SK-N-SH (cell line): ENCODE measurements around the gene ARHGAP10. TPM values are rescaled to one million over a fixed set of nuclear protein-coding genes. Genes with fewer than 3 reads are reported as not detected.

Experiments used
- CTCF ChIA-PET: fragments of 300-600, 350-600 bp; formaldehyde crosslinking; extraction: SDS; loops from one replicate; lab custom pipeline; 2021; lab: Yijun Ruan, JAX
- POLR2A ChIA-PET: fragments of 350-600 bp; sonication (Branson Sonifier 250); formaldehyde crosslinking; extraction: SDS; loops from one replicate; lab custom pipeline; 2020; ENCODE audit warnings: antibody characterized with exemption, inconsistent platforms; lab: Yijun Ruan, JAX
- DNase-seq: peaks from one replicate; pipeline ENCODE4 v3.0.0; 2012
- H2AFZ ChIP-seq: fragments of 200-600 bp; sonication (generic); 2 replicates; pipeline ENCODE4 v1.8.1; 2016; ENCODE audit warnings: antibody characterized with exemption, mild to moderate bottlenecking, low read depth
- H3F3A ChIP-seq: fragments of 200-600 bp; sonication (generic); replicated peaks from 2 replicates; pipeline ENCODE3; 2016; ENCODE audit warnings: antibody characterized with exemption, mild to moderate bottlenecking; ENCODE audit not compliant: insufficient read depth
- H3K27ac ChIP-seq, 2 experiments: fragments of 200-500 bp in 1 of 2; fragments of 200-600 bp in 1 of 2; sonication (Bioruptor generic) in 1 of 2; sonication (generic), shearing (Covaris generic) in 1 of 2; 2 replicates each; pipeline versions ENCODE4 v1.5.1 to v1.6.1; 2014 to 2016; ENCODE audit warnings: low read depth in 2 of 2, inconsistent platforms in 1 of 2, low read length in 1 of 2, mild to moderate bottlenecking in 1 of 2, mixed read lengths in 1 of 2
- H3K27me3 ChIP-seq: fragments of 200-600 bp; sonication (generic), shearing (Covaris generic); 2 replicates; pipeline ENCODE4 v1.6.1; 2016; ENCODE audit warnings: mixed run types; ENCODE audit not compliant: insufficient read depth
- H3K36me3 ChIP-seq, 2 experiments: fragments of 200-500 bp in 1 of 2; fragments of 200-600 bp in 1 of 2; sonication (Bioruptor generic) in 1 of 2; sonication (generic) in 1 of 2; replicated peaks in 1 of 2; 2 replicates each; pipeline versions ENCODE3 to v1.5.1; 2014 to 2016; ENCODE audit warnings: low read length in 1 of 2, mild to moderate bottlenecking in 1 of 2; ENCODE audit not compliant: insufficient read depth in 2 of 2, control insufficient read depth in 1 of 2
- H3K4me1 ChIP-seq, 2 experiments: fragments of 200-500 bp in 1 of 2; fragments of 200-600 bp in 1 of 2; sonication (Bioruptor generic) in 1 of 2; sonication (generic), shearing (Covaris generic) in 1 of 2; 2 replicates each; pipeline versions ENCODE4 v1.5.1 to v1.6.1; 2014 to 2016; ENCODE audit warnings: low read depth in 1 of 2, low read length in 1 of 2, mixed run types in 1 of 2; ENCODE audit not compliant: insufficient read depth in 2 of 2, control insufficient read depth in 1 of 2
- H3K4me2 ChIP-seq: fragments of 200-600 bp; sonication (generic), shearing (Covaris generic); 2 replicates; pipeline ENCODE4 v1.6.1; 2017; ENCODE audit warnings: mixed run types
- H3K4me3 ChIP-seq, 2 experiments: fragments of 200-500 bp in 1 of 2; fragments of 200-600 bp in 1 of 2; sonication (Bioruptor generic) in 1 of 2; sonication (generic), shearing (Covaris generic) in 1 of 2; 2 replicates each; pipeline versions ENCODE4 v1.5.1 to v1.8.1; 2014 to 2016; ENCODE audit warnings: low read depth in 2 of 2, inconsistent platforms in 1 of 2, low read length in 1 of 2, mild to moderate bottlenecking in 1 of 2, mixed read lengths in 1 of 2, moderate library complexity in 1 of 2
- H3K79me2 ChIP-seq: fragments of 200-600 bp; sonication (generic); 2 replicates; pipeline ENCODE4 v1.8.1; 2017; ENCODE audit warnings: mild to moderate bottlenecking; ENCODE audit not compliant: insufficient read depth
- H3K9ac ChIP-seq: fragments of 200-600 bp; sonication (generic); 2 replicates; pipeline ENCODE4 v1.6.1; 2017; ENCODE audit warnings: mixed run types
- H3K9me2 ChIP-seq: fragments of 200-600 bp; sonication (generic); 2 replicates; pipeline ENCODE4 v1.6.1; 2017; ENCODE audit warnings: mixed run types
- H3K9me3 ChIP-seq: fragments of 200-600 bp; sonication (generic); 2 replicates; pipeline ENCODE4 v1.6.1; 2017; ENCODE audit warnings: mixed run types, mild to moderate bottlenecking, moderate library complexity
- H4K20me1 ChIP-seq: fragments of 200-600 bp; sonication (generic); 2 replicates; pipeline ENCODE4 v1.6.1; 2017; ENCODE audit warnings: mild to moderate bottlenecking, mixed run types; ENCODE audit not compliant: insufficient read depth
- CTCF ChIP-seq: fragments of 200-600 bp; sonication (generic); IDR thresholded peaks from 2 replicates; pipeline ENCODE4 v1.6.1; 2017; ENCODE audit warnings: antibody characterized with exemption, mild to moderate bottlenecking, moderate library complexity
- ELF1 ChIP-seq: IDR thresholded peaks from 2 replicates; pipeline ENCODE4 v1.4.0; 2012
- EP300 ChIP-seq, 2 experiments: IDR thresholded peaks; 2 replicates each; pipeline versions ENCODE4 v1.4.0 to v1.6.1; 2012; ENCODE audit warnings: borderline replicate concordance in 1 of 2, low read depth in 1 of 2, low read length in 1 of 2
- EZH2phosphoT487 ChIP-seq: fragments of 200-600 bp; sonication (generic); IDR thresholded peaks from 2 replicates; pipeline ENCODE4 v1.6.1; 2017; ENCODE audit warnings: low read depth, mixed run types, mild to moderate bottlenecking, antibody characterized with exemption, moderate library complexity, borderline replicate concordance
- FOSL2 ChIP-seq: IDR thresholded peaks from 2 replicates; pipeline ENCODE4 v1.4.0; 2012; ENCODE audit warnings: low read depth, mild to moderate bottlenecking, moderate library complexity, borderline replicate concordance
- FOXJ3 ChIP-seq: sonication (generic); formaldehyde crosslinking; IDR thresholded peaks from 2 replicates; pipeline ENCODE4 v1.5.1; 2020; ENCODE audit warnings: mild to moderate bottlenecking, missing genetic modification reagents
- FOXM1 ChIP-seq: IDR thresholded peaks from 2 replicates; pipeline ENCODE4 v1.4.0; 2012; ENCODE audit warnings: low read depth, mild to moderate bottlenecking
- GABPA ChIP-seq: IDR thresholded peaks from 2 replicates; pipeline ENCODE4 v1.4.0; 2012; ENCODE audit warnings: low read depth, mild to moderate bottlenecking
- JUND ChIP-seq: IDR thresholded peaks from 2 replicates; pipeline ENCODE4 v1.4.0; 2012
- NFIC ChIP-seq: IDR thresholded peaks from 2 replicates; pipeline ENCODE4 v1.4.0; 2012; ENCODE audit warnings: borderline replicate concordance
- NRF1 ChIP-seq: IDR thresholded peaks from 2 replicates; pipeline ENCODE4 v1.6.1; 2012; ENCODE audit warnings: low read depth, mild to moderate bottlenecking, low read length
- RCOR1 ChIP-seq: fragments of 150-350 bp; IDR thresholded peaks from 2 replicates; pipeline ENCODE4 v1.6.1; 2017; ENCODE audit warnings: antibody characterized with exemption, low read length
- SMC3 ChIP-seq: IDR thresholded peaks from 2 replicates; pipeline ENCODE4 v1.6.1; 2012; ENCODE audit warnings: low read depth, low read length, improper control_type of control experiment
- TEAD4 ChIP-seq: IDR thresholded peaks from 2 replicates; pipeline ENCODE4 v1.4.0; 2012; ENCODE audit warnings: mild to moderate bottlenecking, borderline replicate concordance; ENCODE audit not compliant: insufficient read depth
- YY1 ChIP-seq: IDR thresholded peaks from 2 replicates; pipeline ENCODE4 v1.4.0; 2012; ENCODE audit warnings: low read depth, mild to moderate bottlenecking
- WGBS: methylation state at CpG from one replicate; pipeline ENCODE4 v1.1.6; 2017; ENCODE audit warnings: low lambda C conversion rate; 5-methylcytosine and 5-hydroxymethylcytosine counted together
- polyA plus RNA-seq, 3 experiments: library from polyadenylated mRNA; depleted of rRNA; stranded (reverse); fragments of >200 nt; gene quantifications; 2 replicates each; pipeline ENCODE4 v1.2.3, GENCODE V29; 2012
- TF ChIP-seq, protein P1 (sequence below): IDR thresholded peaks from 2 replicates; pipeline ENCODE4; 2012
- TF ChIP-seq, protein P2 (sequence below): IDR thresholded peaks from 2 replicates; pipeline ENCODE4 v1.4.0; 2012; ENCODE audit warnings: low read depth, borderline replicate concordance

The ARHGAP10 gene
- polyA plus RNA-seq, 1 of the 3 experiments (the other 2 are of a cell fraction): 15.1 TPM

GRCh38 chr4:148089624-148090023, 357.7 kb downstream of the ARHGAP10 start:
- peaks cover 0 to 5% of the 10 kb centered on the region in 2 experiments; a peak in 1 of 4 replicates for H3K4me1 ChIP-seq
- H2AFZ ChIP-seq: no peak overlapping the region
- no peak for DNase-seq
- no peaks in the 10 kb centered on the region for H3K9me3 ChIP-seq
- H3K27ac ChIP-seq: no peak overlapping the region
- ChIA-PET POLR2A (no interaction called here), CTCF (no interaction called here)
- H3F3A ChIP-seq: no peaks in the 10 kb centered on the region
- no peak overlapping the region for H3K4me2 ChIP-seq
- no peaks in the 10 kb centered on the region for H3K9me2 ChIP-seq
- H3K79me2 ChIP-seq: no peaks in the 10 kb centered on the region
- 50% methylated on average over 1 of the region's 6 CpGs for WGBS
- H3K36me3 ChIP-seq: no peaks in the 10 kb centered on the region
- H3K4me3 ChIP-seq: no peak overlapping the region
- no peaks in the 10 kb centered on the region for H4K20me1 ChIP-seq
- TF ChIP-seq, protein P1, sequence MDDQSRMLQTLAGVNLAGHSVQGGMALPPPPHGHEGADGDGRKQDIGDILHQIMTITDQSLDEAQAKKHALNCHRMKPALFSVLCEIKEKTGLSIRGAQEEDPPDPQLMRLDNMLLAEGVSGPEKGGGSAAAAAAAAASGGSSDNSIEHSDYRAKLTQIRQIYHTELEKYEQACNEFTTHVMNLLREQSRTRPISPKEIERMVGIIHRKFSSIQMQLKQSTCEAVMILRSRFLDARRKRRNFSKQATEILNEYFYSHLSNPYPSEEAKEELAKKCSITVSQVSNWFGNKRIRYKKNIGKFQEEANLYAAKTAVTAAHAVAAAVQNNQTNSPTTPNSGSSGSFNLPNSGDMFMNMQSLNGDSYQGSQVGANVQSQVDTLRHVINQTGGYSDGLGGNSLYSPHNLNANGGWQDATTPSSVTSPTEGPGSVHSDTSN: no peak
- no peak for TF ChIP-seq FOXM1
- TF ChIP-seq CTCF: no peak
- TF ChIP-seq, protein P2, sequence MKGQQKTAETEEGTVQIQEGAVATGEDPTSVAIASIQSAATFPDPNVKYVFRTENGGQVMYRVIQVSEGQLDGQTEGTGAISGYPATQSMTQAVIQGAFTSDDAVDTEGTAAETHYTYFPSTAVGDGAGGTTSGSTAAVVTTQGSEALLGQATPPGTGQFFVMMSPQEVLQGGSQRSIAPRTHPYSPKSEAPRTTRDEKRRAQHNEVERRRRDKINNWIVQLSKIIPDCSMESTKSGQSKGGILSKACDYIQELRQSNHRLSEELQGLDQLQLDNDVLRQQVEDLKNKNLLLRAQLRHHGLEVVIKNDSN: no peak
- no peak for TF ChIP-seq NFIC
- TF ChIP-seq EP300 (IDR thresholded peaks at IDR 0.05; ENCODE audit: borderline replicate concordance in 1 of 2, low read depth in 1 of 2, low read length in 1 of 2): no peak
- no peak for TF ChIP-seq RCOR1
- no peak for TF ChIP-seq JUND
- no peak for TF ChIP-seq ELF1
- no peak for TF ChIP-seq SMC3
- TF ChIP-seq TEAD4: no peak
- TF ChIP-seq FOSL2: no peak
- TF ChIP-seq GABPA: no peak
- TF ChIP-seq NRF1: no peak
- no peak for TF ChIP-seq FOXJ3 (CRISPR knock-in tag)
- TF ChIP-seq YY1: no peak
- no peak for TF ChIP-seq EZH2phosphoT487
- no peak overlapping the region for H3K9ac ChIP-seq
- H3K27me3 ChIP-seq: no peaks in the 10 kb centered on the region
